Measurements from ENCODE around the gene CRYBG1.

DNA sequence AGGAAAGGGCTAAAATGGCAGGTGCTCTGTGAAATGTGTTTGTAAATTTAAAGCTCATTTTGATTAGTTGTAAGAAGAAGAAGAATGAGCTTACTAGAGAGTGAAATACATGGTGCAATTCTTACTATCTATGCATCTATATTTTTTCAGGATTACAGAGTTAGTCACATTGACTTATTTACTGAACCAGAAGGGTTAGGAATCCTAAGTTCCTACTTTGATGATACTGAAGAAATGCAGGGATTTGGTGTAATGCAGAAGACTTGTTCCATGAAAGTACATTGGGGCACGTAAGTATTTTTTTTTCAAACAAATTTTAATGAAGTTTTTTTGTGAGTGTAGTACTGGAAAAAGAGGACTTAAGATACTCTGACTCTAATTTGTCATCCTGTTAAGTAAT is 169.5 kb downstream of the CRYBG1 start:
- TF ChIP-seq, protein P1, sequence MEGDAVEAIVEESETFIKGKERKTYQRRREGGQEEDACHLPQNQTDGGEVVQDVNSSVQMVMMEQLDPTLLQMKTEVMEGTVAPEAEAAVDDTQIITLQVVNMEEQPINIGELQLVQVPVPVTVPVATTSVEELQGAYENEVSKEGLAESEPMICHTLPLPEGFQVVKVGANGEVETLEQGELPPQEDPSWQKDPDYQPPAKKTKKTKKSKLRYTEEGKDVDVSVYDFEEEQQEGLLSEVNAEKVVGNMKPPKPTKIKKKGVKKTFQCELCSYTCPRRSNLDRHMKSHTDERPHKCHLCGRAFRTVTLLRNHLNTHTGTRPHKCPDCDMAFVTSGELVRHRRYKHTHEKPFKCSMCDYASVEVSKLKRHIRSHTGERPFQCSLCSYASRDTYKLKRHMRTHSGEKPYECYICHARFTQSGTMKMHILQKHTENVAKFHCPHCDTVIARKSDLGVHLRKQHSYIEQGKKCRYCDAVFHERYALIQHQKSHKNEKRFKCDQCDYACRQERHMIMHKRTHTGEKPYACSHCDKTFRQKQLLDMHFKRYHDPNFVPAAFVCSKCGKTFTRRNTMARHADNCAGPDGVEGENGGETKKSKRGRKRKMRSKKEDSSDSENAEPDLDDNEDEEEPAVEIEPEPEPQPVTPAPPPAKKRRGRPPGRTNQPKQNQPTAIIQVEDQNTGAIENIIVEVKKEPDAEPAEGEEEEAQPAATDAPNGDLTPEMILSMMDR (IDR thresholded peaks at IDR 0.05 in 2 of 3, conservative IDR thresholded peaks at IDR 0.05 in 1 of 3; ENCODE audit: borderline replicate concordance in 1 of 3, insufficient read depth in 1 of 3, low read depth in 2 of 3, low read length in 2 of 3), result no peak
- no peak for TF ChIP-seq RAD21 (IDR thresholded peaks at IDR 0.05; ENCODE audit: low read depth)

Measured in HCT116 (cell line).